Pancreas (tissue), 10 donors: Measurements from ENCODE around the gene CUZD1. TPM values are rescaled to one million over a fixed set of nuclear protein-coding genes. Genes with fewer than 3 reads are reported as not detected.

Experiments used
- ATAC-seq, 4 donors: fragments of 200-7000 bp; cut with Tn5 transposase; one replicate each; pipeline versions ENCODE4 v1.8.0 to v1.9.1; 2020; ENCODE audit warnings: mild to moderate bottlenecking in 4 of 4, moderate library complexity in 4 of 4
- DNase-seq, 6 donors: peaks; one replicate each; pipeline ENCODE4 v3.0.0-alpha.2; 2020
- FAIRE-seq: peaks from 2 replicates; lab custom pipeline; 2012; peaks lifted over from hg19 to GRCh38; lab: Jason Lieb, UNC
- H3K27ac ChIP-seq, 4 donors: fragments of 200-600 bp; sonication (generic); 1 replicate in 3 of 4; 2 replicates in 1 of 4; pipeline versions ENCODE4 v1.5.0 to v1.8.0; 2020
- H3K27me3 ChIP-seq, 4 donors: fragments of 200-600 bp; one replicate each; pipeline ENCODE4 v1.8.0; 2021
- H3K36me3 ChIP-seq, 3 donors: fragments of 200-600 bp; sonication (generic) in 1 of 3; one replicate each; pipeline versions ENCODE4 v1.5.0 to v1.8.0; 2020 to 2021
- H3K4me1 ChIP-seq, 3 donors: fragments of 200-600 bp; one replicate each; pipeline ENCODE4 v1.8.0; 2021
- H3K4me3 ChIP-seq, 4 donors: fragments of 200-600 bp; sonication (generic) in 2 of 4; one replicate each; pipeline versions ENCODE4 v1.5.0 to v1.8.0; 2020 to 2021
- H3K9me3 ChIP-seq, 4 donors: fragments of 200-600 bp; one replicate each; pipeline ENCODE4 v1.8.0; 2021
- WGBS, 2 donors: extraction: QIAGEN DNeasy Blood & Tissue Kit; methylation state at CpG; one replicate each; pipeline ENCODE4 v1.1.7; 2013; 5-methylcytosine and 5-hydroxymethylcytosine counted together
- intact Hi-C, 3 donors: fragments of 100-400 bp; cut with DNase I; formaldehyde crosslinking; loops; one replicate each; pipeline versions ENCODE4 v1.11.1 to v1.14.2; 2022
- polyA plus RNA-seq, 2 donors: library from polyadenylated mRNA; stranded (reverse); fragments of 200-250 nt; gene quantifications; one replicate each; pipeline ENCODE4 v1.2.3, GENCODE V29; 2013
- total RNA-seq, 6 donors: library from RNA; stranded (reverse); fragmentation: NEBNext Ultra II Directional in 4 of 6; extraction: Animal tissue kit (Norgen Biotek cat#: 25700) in 4 of 6; gene quantifications; one replicate each; pipeline versions ENCODE4 v1.2.1 to v1.2.4, GENCODE V29; 2021 to 2023
- TF ChIP-seq, protein P1 (sequence below), 4 donors: fragments of 200-600 bp; sonication (generic) in 3 of 4; IDR thresholded peaks; one replicate each; pipeline versions ENCODE4 v1.5.0 to v1.8.0; 2021; ENCODE audit warnings: antibody characterized with exemption in 4 of 4
- donor health status: healthy with polysubstance abuse.
- donor health status: DM: no; HTN: no; CAD: no; lungs with moderate emphysema.
- donor health status: DM: no; HTN: no; CAD: no.
- donor health status: control.
- donor health status: control.
- donor health status: Bipolar disorder and iron deficiency.
- donor health status: DM: yes; HTN: yes; CAD: no.
- donor health status: DM: no; HTN: no; CAD: no.
- donor health status: DM: no; HTN: no; CAD: no.
- donor health status: DM: yes; HTN: yes; CAD: no.

CUZD1 gene
- total and polyA plus RNA-seq, 8 donors = 734 to 3,085 (median 2,038) TPM

DNA sequence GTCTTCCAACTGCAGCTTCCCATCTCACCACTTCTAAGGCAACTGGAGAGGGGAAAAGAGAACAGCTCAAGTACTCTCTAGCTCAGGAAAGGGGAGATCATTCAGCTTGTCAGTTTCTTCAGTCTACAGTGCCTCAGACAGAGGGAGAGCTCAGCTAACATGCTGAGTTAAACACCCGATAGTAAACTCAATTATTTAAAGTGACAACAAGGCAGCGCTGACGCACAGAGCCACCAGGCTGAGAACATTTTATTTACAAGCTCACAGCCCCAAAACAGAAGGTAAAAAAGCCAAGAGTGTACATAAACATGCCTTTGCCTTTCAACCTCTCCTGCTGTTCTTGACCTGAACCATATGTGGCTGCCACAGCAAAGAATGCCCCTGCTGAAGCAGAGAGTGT, 10.1 kb upstream of the CUZD1 start:
- 82 to 85% methylated on average over 3 of the region's 3 CpGs for WGBS, 2 donors
- ATAC-seq = no peak
- H3K9me3 ChIP-seq = no peaks in the 10 kb centered on the region
- H3K36me3 ChIP-seq = no peaks in the 10 kb centered on the region
- no peak overlapping the region for H3K27ac ChIP-seq
- H3K4me1 ChIP-seq = peaks cover 5 to 18% (median 14%) of the 10 kb centered on the region in 3 donors
- H3K27me3 ChIP-seq = no peaks in the 10 kb centered on the region
- H3K4me3 ChIP-seq = no peak overlapping the region
- intact Hi-C loops = no loop called here
- TF ChIP-seq, protein P1, sequence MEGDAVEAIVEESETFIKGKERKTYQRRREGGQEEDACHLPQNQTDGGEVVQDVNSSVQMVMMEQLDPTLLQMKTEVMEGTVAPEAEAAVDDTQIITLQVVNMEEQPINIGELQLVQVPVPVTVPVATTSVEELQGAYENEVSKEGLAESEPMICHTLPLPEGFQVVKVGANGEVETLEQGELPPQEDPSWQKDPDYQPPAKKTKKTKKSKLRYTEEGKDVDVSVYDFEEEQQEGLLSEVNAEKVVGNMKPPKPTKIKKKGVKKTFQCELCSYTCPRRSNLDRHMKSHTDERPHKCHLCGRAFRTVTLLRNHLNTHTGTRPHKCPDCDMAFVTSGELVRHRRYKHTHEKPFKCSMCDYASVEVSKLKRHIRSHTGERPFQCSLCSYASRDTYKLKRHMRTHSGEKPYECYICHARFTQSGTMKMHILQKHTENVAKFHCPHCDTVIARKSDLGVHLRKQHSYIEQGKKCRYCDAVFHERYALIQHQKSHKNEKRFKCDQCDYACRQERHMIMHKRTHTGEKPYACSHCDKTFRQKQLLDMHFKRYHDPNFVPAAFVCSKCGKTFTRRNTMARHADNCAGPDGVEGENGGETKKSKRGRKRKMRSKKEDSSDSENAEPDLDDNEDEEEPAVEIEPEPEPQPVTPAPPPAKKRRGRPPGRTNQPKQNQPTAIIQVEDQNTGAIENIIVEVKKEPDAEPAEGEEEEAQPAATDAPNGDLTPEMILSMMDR (IDR thresholded peaks at IDR 0.05) = no peak
- no peak for DNase-seq
- FAIRE-seq = no peak

DNA sequence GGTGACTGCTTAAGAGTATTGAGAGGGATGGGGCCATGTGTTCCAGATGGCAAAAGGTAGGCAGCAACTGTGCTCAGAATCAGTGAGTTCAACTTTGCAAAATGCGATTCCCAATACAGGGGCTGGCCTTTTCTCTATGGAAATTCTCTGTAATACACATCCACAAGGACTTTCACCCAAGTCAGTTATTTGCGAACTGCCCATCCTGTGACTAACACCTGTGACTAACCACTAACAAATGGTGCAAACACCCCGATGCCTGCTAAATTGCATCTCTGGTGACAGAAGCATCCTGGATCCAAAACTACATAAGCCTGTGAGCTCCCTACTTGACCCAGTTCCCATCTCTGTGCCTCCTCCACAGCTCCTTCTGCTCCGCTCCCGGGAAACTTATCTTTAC, 9.0 kb upstream of the CUZD1 start:
- no peaks in the 10 kb centered on the region for H3K27me3 ChIP-seq
- no peaks in the 10 kb centered on the region for H3K36me3 ChIP-seq
- H3K4me1 ChIP-seq = peaks cover 9 to 24% (median 16%) of the 10 kb centered on the region in 3 donors
- no peak overlapping the region for H3K4me3 ChIP-seq
- DNase-seq (no peak), FAIRE-seq (no peak), ATAC-seq (no peak)
- H3K9me3 ChIP-seq = no peaks in the 10 kb centered on the region
- TF ChIP-seq, protein P1 (IDR thresholded peaks at IDR 0.05) = no peak
- intact Hi-C loops = no loop called here
- 85 to 94% methylated on average over 5 of the region's 5 CpGs for WGBS, 2 donors
- no peak overlapping the region for H3K27ac ChIP-seq

DNA sequence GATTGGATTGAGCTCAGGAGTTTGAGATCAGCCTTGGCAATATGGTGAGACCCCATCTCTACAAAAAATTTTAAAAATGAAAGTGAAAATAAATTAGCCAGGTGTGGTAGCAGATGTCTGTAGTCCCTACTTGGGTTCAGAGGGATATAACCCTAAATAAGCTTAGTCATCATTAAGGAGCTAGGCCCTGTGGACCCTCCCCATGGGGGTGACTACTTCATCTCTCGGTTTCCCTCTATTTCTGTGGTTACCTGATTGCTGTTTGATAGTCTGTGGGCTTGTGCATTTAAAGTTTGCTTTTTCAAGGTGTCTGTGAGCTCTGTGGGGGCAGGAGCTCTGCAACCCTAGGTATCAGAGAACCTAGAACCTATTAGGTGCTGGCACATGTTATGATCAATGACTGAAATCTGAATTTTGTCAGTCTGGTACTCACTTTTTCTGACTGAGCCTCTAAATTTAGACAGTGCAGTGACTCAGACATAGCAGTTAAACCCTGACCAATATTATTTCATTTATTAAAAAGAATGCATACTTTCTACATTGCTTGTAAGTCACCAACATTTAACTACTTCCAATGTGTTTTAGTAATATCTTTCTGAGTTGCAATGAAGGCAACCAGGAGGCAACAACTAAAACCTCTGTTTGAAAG, 8.1 kb upstream of the CUZD1 start:
- Histone ChIP-seq H3K4me1 (peaks cover 9 to 32% (median 20%) of the 10 kb centered on the region in 3 donors), H3K27ac (no peak overlapping the region), H3K27me3 (no peaks in the 10 kb centered on the region), H3K9me3 (no peaks in the 10 kb centered on the region), H3K4me3 (no peak overlapping the region), H3K36me3 (no peaks in the 10 kb centered on the region)
- TF ChIP-seq, protein P1 (IDR thresholded peaks at IDR 0.05) = no peak
- no peak for DNase-seq
- 100% methylated on average over 1 of the region's 1 CpG for WGBS, 2 donors
- intact Hi-C loops = no loop called here
- FAIRE-seq = no peak
- no peak for ATAC-seq

DNA sequence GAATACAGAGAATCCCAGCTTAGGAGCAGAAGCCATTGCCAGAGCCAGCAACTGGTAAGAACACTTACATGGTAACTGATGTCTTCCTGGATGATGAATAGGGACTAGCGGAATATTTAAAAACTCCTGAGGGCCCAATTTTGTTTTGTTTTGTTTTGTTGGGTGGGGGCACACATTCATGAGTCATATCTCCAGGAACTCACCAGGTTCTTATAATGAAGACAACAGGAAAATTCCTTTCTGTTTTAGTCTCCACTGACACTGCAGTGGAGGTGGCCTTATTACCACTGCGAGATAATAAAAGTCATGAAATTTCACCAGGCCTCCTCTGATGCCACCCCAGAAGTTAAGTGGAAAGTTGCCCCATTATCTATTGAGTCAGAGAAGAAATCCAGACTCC, 6.6 kb upstream of the CUZD1 start:
- no peak for ATAC-seq
- Histone ChIP-seq H3K9me3 (no peaks in the 10 kb centered on the region), H3K36me3 (no peaks in the 10 kb centered on the region), H3K4me1 (peaks cover 10 to 45% (median 33%) of the 10 kb centered on the region in 3 donors), H3K4me3 (no peak overlapping the region), H3K27me3 (no peaks in the 10 kb centered on the region), H3K27ac (peak overlapping the region in 1 of 4 donors; percentile 86)
- 97 to 99% methylated on average over 2 of the region's 2 CpGs for WGBS, 2 donors
- DNase-seq = no peak
- intact Hi-C loops = no loop called here
- FAIRE-seq = no peak
- TF ChIP-seq, protein P1 (IDR thresholded peaks at IDR 0.05) = no peak
